HepG2 (cell line): ENCODE data around the gene CHDH.

Experiments
- ARHGAP35 ChIP-seq: sonication (generic); formaldehyde crosslinking; IDR thresholded peaks from 2 replicates; pipeline ENCODE4 v1.9.0; 2022; ENCODE audit warnings: mild to moderate bottlenecking, inconsistent platforms, moderate library complexity, missing genetic modification reagents, borderline replicate concordance
- CTCF ChIP-seq: sonication (generic); formaldehyde crosslinking; IDR thresholded peaks from 2 replicates; pipeline ENCODE4 v1.5.0; 2020; ENCODE audit warnings: mild to moderate bottlenecking, missing genetic modification reagents, moderate library complexity
- FOXJ3 ChIP-seq: sonication (generic); formaldehyde crosslinking; IDR thresholded peaks from 2 replicates; pipeline ENCODE4 v1.4.0; 2020; ENCODE audit warnings: missing genetic modification reagents, mild to moderate bottlenecking, borderline replicate concordance
- PCBP1 ChIP-seq: fragments of 200-400 bp; formaldehyde crosslinking; IDR thresholded peaks from 2 replicates; pipeline ENCODE4 v1.6.1; 2017; ENCODE audit warnings: mild to moderate bottlenecking, low read depth, low read length, borderline replicate concordance
- PPARG ChIP-seq: conservative IDR thresholded peaks from 2 replicates; pipeline ENCODE4 v1.6.1; 2016; ENCODE audit warnings: missing biosample characterization, missing genetic modification reagents
- RXRA ChIP-seq: sonication (generic); formaldehyde crosslinking; IDR thresholded peaks from 2 replicates; pipeline ENCODE4 v1.5.1; 2020; ENCODE audit warnings: missing genetic modification reagents
- ZNF207 ChIP-seq: fragments of 450-650 bp; IDR thresholded peaks from 2 replicates; pipeline ENCODE4 v1.6.1; 2016; ENCODE audit warnings: antibody characterized with exemption, borderline replicate concordance

GRCh38 chr3:53809267-53809666 is 37.0 kb downstream of the CHDH start:
- no peak for TF ChIP-seq RXRA
- TF ChIP-seq CTCF, result no peak
- TF ChIP-seq PCBP1, result no peak
- no peak for TF ChIP-seq ARHGAP35
- TF ChIP-seq ZNF207, result no peak
- TF ChIP-seq FOXJ3 (CRISPR knock-in tag), result no peak
- no peak for TF ChIP-seq PPARG (CRISPR knock-in tag)
